GM21528 (cell line): ENCODE data around the gene CLN3.
"Not testable (repeated sequence)": the region's sequence is repeated elsewhere in the genome, so short reads cannot be mapped to it uniquely, and the experiment has no call there.

ENCODE experiments used
- ATAC-seq: cut with Tn5 transposase; IDR thresholded peaks from one replicate; pipeline ENCODE4 v1.9.1; 2021; ENCODE audit warnings: mild to moderate bottlenecking, moderate library complexity; ENCODE audit not compliant: unreplicated experiment, low FRiP score

The CLN3 gene

GRCh38 chr16:28514246-28514645 is 22.4 kb upstream of the CLN3 start:
- ATAC-seq: no peak

GRCh38 chr16:28513484-28514181 is 21.8 kb upstream of the CLN3 start:
- ATAC-seq: no peak

- ATAC-seq: no peak
These were observed 20.2 kb upstream of the CLN3 start for GRCh38 chr16:28511801-28512789.

GRCh38 chr16:28511031-28511430 is 19.2 kb upstream of the CLN3 start:
- ATAC-seq: no peak

GRCh38 chr16:28505489-28506137 is 13.7 kb upstream of the CLN3 start:
- no peak for ATAC-seq

GRCh38 chr16:28504707-28505404 is 13.0 kb upstream of the CLN3 start:
- ATAC-seq: no peak

GRCh38 chr16:28503470-28504259 is 11.8 kb upstream of the CLN3 start:
- ATAC-seq: no peak

GRCh38 chr16:28502290-28502689 is 10.4 kb upstream of the CLN3 start:
- no peak for ATAC-seq

- ATAC-seq: no peak
These were observed 9.7 kb upstream of the CLN3 start for GRCh38 chr16:28501258-28502232.

- ATAC-seq: not testable (repeated sequence)
These were observed 8.8 kb upstream of the CLN3 start for GRCh38 chr16:28500476-28501180.

GRCh38 chr16:28499854-28500253 is 8.0 kb upstream of the CLN3 start:
- ATAC-seq: no peak

GRCh38 chr16:28498666-28499381 is 7.0 kb upstream of the CLN3 start:
- no peak for ATAC-seq

- no peak for ATAC-seq
These were observed 6.2 kb upstream of the CLN3 start for GRCh38 chr16:28497861-28498599.

- no peak for ATAC-seq
These were observed 5.5 kb upstream of the CLN3 start for GRCh38 chr16:28497386-28497785.

GRCh38 chr16:28496844-28497243 is 5.0 kb upstream of the CLN3 start:
- ATAC-seq: no peak
